ENCODE results near the gene KLHL29.

DNA sequence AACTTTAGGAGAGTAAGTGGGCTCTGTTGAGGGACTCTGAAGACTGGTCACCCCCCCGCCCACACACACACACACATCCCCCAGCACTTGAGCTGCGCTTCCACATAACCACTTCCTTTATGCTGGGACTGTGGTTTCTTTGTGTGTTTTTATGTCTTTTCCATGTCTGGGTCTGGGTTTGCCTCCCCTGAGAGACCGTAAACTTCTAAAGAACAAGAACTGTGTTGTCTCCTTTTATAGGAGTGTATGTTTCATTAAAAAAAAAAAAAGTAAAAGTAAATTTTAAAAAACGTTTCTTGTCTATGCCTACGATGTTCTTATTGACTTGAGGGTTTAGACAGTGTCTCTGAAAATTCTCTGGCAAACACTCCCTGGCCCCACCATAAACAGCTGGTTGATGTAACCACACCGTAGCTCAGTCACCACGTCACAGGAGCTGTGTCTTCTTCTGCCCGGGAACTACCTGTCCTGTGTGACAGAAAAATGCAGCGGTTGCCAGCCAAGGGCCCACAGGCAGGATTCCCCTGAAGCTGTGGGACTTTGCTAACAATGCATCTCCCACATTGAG, 68.0 kb downstream of the KLHL29 start:
- TF ChIP-seq, protein P1, sequence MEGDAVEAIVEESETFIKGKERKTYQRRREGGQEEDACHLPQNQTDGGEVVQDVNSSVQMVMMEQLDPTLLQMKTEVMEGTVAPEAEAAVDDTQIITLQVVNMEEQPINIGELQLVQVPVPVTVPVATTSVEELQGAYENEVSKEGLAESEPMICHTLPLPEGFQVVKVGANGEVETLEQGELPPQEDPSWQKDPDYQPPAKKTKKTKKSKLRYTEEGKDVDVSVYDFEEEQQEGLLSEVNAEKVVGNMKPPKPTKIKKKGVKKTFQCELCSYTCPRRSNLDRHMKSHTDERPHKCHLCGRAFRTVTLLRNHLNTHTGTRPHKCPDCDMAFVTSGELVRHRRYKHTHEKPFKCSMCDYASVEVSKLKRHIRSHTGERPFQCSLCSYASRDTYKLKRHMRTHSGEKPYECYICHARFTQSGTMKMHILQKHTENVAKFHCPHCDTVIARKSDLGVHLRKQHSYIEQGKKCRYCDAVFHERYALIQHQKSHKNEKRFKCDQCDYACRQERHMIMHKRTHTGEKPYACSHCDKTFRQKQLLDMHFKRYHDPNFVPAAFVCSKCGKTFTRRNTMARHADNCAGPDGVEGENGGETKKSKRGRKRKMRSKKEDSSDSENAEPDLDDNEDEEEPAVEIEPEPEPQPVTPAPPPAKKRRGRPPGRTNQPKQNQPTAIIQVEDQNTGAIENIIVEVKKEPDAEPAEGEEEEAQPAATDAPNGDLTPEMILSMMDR (IDR thresholded peaks at IDR 0.05), result no peak
- TF ChIP-seq POLR2A (IDR thresholded peaks at IDR 0.05), result no peak
